ENCODE measurements around the gene CDH4.

Gene CDH4

GRCh38 chr20:61817575-61817974 is 565.5 kb downstream of the CDH4 start:
- DNase-seq: no peak

DNA sequence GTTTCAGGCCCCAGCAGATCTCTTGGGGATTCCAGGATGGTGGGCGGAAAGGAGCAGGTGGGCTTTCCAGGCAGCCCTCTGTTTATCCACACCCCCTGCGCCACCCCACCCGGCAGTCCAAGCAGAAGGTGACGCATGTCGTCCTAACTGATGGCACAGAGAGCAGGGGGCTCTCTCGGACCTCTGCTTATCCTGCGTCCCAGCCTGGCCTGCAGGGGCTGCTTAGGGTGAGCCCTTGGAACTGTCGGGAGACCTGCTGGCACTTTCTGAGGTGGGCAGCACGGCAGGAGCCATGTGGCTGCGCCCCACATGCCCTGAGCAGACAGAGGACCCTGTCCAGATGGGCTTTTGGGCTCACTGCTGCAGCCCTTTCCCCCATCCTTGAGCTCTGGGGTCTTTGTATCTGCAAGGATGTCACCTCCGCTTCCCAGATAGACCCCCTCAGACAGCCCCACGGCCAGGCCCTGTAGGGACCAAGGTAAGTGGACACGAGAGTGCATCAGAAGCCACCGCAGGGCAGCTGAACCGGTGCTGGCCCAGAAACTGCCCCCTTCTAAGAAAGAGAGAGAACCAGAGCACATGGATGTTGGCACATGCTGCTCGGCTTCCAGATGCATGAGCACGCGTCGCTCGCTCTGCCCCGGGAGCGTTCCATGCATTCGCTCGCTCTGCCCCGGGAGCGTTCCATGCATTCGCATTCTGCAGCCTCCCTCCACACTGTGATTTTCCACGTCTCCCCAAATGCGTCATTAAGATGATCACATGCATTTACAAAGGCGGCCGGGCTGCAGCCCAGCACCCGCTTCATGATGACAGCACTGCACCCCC is 566.9 kb downstream of the CDH4 start:
- DNase-seq: no peak

GRCh38 chr20:61819574-61819846 is 567.4 kb downstream of the CDH4 start:
- DNase-seq: no peak

GRCh38 chr20:61819921-61820825 is 568.1 kb downstream of the CDH4 start:
- DNase-seq: no peak

GRCh38 chr20:61821735-61822134 is 569.7 kb downstream of the CDH4 start:
- no peak for DNase-seq

- DNase-seq: no peak
These were observed 570.3 kb downstream of the CDH4 start for GRCh38 chr20:61822396-61822795.

- no peak for DNase-seq
These were observed 571.2 kb downstream of the CDH4 start for GRCh38 chr20:61823242-61823641.

DNA sequence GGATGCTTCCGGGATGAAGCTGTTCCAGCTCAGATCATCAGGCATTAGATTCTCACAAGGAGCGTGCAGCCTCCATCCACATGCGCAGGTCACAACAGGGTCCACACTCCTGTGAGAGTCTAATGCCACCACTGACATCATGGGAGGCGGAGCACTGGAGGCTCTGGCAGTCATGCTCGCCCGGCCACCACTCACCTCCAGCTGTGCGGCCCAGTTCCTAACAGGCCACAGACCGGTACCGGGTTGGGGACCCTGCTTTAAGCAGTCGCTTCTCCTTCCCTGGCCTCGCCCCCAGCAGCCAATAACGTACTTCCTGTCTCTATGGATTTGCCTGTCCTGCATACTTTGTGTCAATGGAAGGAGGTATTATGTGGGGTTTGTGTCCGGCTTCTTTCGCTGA is 576.8 kb downstream of the CDH4 start:
- no peak for DNase-seq

DNA sequence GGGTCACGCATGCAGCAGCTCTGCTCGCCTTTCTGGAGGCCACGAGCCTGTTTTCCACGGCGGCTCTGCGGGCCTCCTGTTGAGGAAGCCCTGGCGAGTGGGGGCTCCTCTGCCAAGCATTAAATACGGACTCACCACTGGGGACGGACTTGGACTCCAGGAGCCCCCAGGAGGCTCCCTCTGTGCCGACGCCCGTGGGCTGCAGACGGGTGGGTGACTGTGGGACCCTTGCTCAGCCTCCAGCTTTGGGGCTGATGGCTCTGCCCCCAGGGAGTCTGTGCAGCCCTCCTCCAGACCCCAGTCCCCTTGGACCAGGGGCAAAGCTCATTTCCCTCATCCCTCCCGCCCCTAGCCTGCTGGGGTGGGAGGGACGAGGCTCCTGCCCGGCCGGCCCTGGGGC is 577.5 kb downstream of the CDH4 start:
- no peak for DNase-seq

DNA sequence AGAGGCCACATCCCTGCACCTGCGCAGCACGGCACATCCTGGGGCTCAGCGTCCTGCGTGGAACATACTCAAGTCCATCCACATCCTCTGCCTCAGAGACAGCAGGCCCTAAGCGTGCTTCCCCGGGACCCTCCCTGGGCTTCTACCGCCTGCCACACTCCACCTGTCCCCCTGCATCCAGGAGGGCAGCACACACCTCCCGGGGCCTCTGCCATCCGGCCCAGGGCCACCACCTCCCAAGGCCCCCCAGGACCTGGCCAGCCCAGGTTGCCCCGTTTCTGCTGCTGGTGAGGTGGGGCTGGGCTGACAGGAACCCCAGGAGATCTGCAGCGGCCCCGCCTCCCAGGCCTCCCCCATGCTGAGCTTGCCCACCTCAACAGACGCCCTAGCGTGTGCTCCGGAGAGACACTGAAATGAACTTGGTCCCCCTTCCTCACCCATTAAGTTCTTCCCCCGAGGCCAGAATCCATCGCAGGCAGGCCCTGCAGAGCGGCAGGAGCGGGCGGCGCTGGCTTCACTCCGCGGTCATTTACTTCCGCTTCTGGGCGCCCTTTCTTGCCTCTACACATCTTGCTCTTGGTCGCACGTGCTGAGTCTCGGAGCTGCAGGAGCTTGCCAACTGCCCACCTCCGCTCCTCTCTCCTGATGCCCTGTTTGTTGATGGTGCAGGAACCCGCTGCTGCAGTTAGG is 578.3 kb downstream of the CDH4 start:
- DNase-seq: no peak

DNA sequence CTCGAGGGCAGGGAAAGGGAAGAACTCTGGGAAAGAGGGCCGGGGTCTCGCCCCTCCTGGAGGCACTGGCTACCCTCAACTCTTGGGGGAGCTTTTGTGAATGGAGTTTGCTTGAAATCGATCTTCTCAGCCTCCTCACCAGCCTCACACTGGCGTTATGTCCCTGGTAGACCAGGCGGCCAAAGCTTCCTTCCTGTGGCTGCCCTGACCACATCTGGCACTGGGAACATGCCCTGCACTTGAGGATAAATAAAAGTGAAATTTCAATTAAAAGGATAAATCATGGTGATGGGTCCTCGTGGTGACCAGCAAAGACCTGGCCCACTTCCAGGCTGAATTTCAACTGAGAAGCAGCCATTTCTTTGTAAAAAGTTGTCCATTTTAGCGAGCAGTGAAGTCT is 578.9 kb downstream of the CDH4 start:
- no peak for DNase-seq

- no peak for DNase-seq
These were observed 580.1 kb downstream of the CDH4 start for GRCh38 chr20:61832181-61832580.

GRCh38 chr20:61833807-61834610 is 581.9 kb downstream of the CDH4 start:
- no peak for DNase-seq

- no peak for DNase-seq
These were observed 583.2 kb downstream of the CDH4 start for GRCh38 chr20:61835301-61835700.

GRCh38 chr20:61835791-61836350 is 583.8 kb downstream of the CDH4 start:
- DNase-seq: no peak

DNA sequence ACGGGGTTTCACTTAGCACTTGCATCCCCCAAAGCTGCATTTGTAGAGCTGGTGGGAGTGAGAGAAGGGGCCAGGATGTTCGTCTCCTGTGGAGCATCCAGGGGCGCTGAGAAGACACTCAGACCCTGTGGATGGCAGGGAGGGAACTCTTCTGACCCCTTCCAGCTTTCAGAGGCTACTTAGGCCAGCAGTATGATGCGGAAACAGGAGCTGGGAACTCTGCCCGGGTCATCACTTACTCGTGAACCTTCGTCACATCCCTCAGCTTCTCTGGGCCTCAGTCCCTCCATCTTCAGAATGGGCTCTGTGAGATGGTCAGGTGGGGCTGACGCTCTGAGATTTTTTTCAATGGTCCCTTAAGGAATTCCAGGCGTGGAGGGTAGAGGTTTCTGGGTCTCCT is 585.1 kb downstream of the CDH4 start:
- DNase-seq: no peak

- DNase-seq: no peak
These were observed 587.3 kb downstream of the CDH4 start for GRCh38 chr20:61839223-61839911.

DNA sequence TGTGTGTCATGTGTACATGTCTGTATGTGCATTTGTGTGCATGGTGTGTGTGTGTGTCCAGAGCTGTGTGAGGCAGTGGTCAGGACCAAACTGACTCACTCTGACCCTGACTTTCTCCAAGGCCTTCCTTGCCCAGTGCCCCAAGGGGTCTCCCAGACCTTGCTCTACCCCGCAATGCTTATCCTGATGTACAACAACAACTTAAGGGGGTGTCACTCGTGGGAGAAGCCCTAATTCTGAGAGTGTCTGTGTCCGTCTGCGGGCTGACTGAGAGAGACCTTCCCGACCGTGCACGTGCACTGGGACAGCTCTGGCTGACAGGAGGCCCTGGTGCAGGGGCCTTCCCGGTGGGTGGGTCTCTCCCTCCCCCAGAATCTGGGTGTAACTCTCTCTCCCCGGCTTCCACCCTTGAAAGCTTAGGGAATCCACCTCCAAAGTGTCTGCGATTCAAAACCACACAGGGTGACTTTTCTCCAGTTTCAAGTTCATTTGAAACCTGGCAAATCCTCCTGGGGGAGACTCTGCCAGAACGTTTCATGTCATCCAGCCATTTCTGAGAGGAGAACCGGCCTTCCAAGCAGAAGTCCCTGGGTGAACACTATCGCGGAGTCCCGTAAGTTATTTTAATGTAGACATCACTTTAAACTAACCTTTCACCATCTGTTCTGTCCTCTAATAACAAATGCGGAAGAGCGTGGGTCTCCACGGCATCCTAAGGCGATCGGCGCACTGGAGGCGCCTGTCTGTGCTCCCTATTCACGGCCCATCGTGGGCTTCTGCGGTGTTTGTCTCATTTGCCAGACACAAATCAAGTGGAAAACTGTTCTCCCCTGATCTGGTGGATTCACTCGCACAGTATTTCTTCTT is 588.1 kb downstream of the CDH4 start:
- DNase-seq: no peak

DNA sequence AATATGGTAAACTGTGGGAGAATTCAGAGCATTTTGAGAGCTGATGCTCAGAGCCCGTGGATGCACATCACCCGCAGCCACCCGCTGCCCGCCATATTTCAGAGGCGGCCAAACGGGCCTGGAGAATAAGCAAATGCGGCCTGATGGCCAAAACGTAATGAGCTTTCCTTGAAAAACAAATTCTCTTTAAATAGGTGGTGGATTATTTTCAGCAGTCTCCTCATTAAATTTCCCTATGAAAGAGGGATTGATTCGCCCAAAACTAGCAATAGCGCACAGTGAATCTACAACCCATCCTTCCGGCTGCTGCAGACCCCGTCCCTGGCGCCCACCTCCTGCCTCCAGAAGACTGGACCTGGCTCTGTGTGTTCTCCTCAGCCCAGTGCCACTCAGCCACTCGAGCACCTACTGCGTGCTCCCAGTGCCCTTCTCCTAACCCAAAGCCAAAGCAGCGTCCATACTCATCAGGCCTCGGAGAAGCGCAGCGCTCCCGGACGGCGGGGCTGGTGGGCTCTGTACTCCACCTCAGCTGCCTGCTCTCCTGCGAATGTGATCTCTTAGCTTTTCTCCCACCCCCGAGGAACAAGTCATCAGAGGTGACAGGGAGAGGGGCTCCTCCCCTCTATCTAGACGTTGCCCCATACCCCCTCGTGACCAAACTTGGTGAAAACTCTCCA is 588.9 kb downstream of the CDH4 start:
- DNase-seq: no peak

DNA sequence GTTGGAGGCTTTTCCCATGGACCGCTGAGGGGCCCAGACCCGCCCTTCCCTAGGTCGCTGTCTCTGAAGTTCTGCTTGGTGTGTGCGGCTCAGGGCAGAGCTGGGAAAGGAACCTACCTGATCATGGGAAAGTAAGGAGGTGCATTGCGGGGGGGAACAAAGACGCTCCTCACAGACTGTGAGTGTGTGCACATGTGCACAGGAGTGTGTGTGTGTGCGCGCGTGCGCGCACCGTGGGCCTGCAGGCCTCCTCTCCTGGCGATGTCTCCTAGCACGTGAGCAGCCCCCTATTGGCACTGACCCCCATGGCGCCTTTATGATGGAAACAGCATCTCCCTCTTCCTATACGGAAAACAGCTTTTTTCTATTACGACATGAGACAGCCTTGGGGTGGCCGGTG is 589.5 kb downstream of the CDH4 start:
- DNase-seq: no peak
